SJCRH30 (cell line): Measurements from ENCODE around the gene NCF1. TPM values are rescaled to one million over a fixed set of nuclear protein-coding genes. Genes with fewer than 3 reads are reported as not detected.
"Not testable (repeated sequence)": the region's sequence is repeated elsewhere in the genome, so short reads cannot be mapped to it uniquely, and the experiment has no call there.

Experiments used
- DNase-seq, 2 experiments: peaks; one replicate each; pipeline ENCODE4 v3.0.0-alpha.2; 2015 to 2020
- H3K27ac ChIP-seq: fragments of 250-450 bp; sonication (Bioruptor Pico); 2 replicates; pipeline ENCODE4 v1.5.1; 2020; ENCODE audit warnings: mild to moderate bottlenecking, moderate library complexity
- H3K27me3 ChIP-seq: fragments of 250-450 bp; sonication (Bioruptor Pico); 2 replicates; pipeline ENCODE4 v1.5.1; 2020; ENCODE audit warnings: mild to moderate bottlenecking, moderate library complexity
- H3K36me3 ChIP-seq: fragments of 250-450 bp; sonication (Bioruptor Pico); 2 replicates; pipeline ENCODE4 v1.5.1; 2020; ENCODE audit warnings: mild to moderate bottlenecking, moderate library complexity
- H3K4me1 ChIP-seq: fragments of 250-450 bp; sonication (Bioruptor Pico); 2 replicates; pipeline ENCODE4 v1.5.1; 2020; ENCODE audit warnings: mild to moderate bottlenecking, moderate library complexity
- H3K4me3 ChIP-seq: fragments of 250-450 bp; sonication (Bioruptor Pico); 2 replicates; pipeline ENCODE4 v1.5.1; 2020; ENCODE audit warnings: mild to moderate bottlenecking, moderate library complexity
- H3K9me3 ChIP-seq: fragments of 250-450 bp; sonication (Bioruptor Pico); replicated peaks from 2 replicates; pipeline ENCODE4 v1.5.1; 2020; ENCODE audit warnings: mild to moderate bottlenecking, moderate library complexity
- total RNA-seq: library from RNA; depleted of rRNA; stranded (reverse); fragments of >200 nt; shearing (Covaris generic); gene quantifications from 2 replicates; pipeline ENCODE4 v1.2.3, GENCODE V29; 2014; rRNA removed

Gene NCF1
- total RNA-seq, result not detected in 2 replicates

GRCh38 chr7:74773760-74774750 lies at the start of gene NCF1:
TSS of gene NCF1 (plus strand) at chr7:74774011. CDS start at chr7:74774032, 21 bp downstream.
- H3K4me3 ChIP-seq, H3K9me3 ChIP-seq, H3K27me3 ChIP-seq, H3K36me3 ChIP-seq, H3K4me1 ChIP-seq, DNase-seq, H3K27ac ChIP-seq: not testable (repeated sequence)

- Histone ChIP-seq H3K9me3 (no peaks in the 10 kb centered on the region), H3K27me3 (no peaks in the 10 kb centered on the region), H3K4me3 (no peak overlapping the region), H3K27ac (no peak overlapping the region), H3K4me1 (0 out of 2 replicates have a peak, but pooled peaks cover 6% of the 10 kb centered on the region), H3K36me3 (peaks cover 37% of the 10 kb centered on the region)
- peak in 1 of 2 experiments; percentile 21 for DNase-seq
These were observed 48.0 kb upstream of the NCF1 start for GRCh38 chr7:74725840-74726239.

- H3K36me3 ChIP-seq, result peaks cover 30% of the 10 kb centered on the region
- no peak overlapping the region for H3K4me3 ChIP-seq
- DNase-seq, result no peak
- 0 out of 2 replicates have a peak, but pooled peaks cover 6% of the 10 kb centered on the region for H3K4me1 ChIP-seq
- H3K27ac ChIP-seq, result no peak overlapping the region
- no peaks in the 10 kb centered on the region for H3K27me3 ChIP-seq
- H3K9me3 ChIP-seq, result no peaks in the 10 kb centered on the region
These were observed 47.3 kb upstream of the NCF1 start for GRCh38 chr7:74726309-74727101.

- not testable (repeated sequence) for H3K27ac ChIP-seq, H3K4me3 ChIP-seq, H3K27me3 ChIP-seq, H3K9me3 ChIP-seq, H3K4me1 ChIP-seq, DNase-seq
- peaks cover 20% of the 10 kb centered on the region for H3K36me3 ChIP-seq
These were observed 45.1 kb upstream of the NCF1 start for GRCh38 chr7:74728686-74729085.

DNA sequence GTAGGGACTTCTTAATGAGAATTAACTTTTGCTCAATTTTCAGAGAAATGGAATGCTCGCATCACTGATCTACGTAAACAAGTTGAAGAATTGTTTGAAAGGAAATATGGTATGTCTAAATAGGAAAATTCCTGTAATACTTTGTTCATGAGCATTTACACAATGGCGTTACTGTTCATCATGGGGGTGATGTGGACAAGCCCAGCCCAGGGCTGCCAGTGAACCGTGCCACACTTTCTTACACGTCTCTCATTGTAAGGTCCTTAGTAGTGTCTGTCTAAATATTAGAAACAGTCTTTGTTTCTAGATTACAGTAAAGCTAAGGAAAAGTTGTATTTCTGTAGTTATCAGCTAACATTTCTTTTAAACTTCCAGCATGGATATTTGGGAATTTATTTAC lies 43.6 kb upstream of the NCF1 start:
- not testable (repeated sequence) for H3K27me3 ChIP-seq, H3K4me1 ChIP-seq, DNase-seq, H3K4me3 ChIP-seq, H3K9me3 ChIP-seq, H3K27ac ChIP-seq, H3K36me3 ChIP-seq

DNA sequence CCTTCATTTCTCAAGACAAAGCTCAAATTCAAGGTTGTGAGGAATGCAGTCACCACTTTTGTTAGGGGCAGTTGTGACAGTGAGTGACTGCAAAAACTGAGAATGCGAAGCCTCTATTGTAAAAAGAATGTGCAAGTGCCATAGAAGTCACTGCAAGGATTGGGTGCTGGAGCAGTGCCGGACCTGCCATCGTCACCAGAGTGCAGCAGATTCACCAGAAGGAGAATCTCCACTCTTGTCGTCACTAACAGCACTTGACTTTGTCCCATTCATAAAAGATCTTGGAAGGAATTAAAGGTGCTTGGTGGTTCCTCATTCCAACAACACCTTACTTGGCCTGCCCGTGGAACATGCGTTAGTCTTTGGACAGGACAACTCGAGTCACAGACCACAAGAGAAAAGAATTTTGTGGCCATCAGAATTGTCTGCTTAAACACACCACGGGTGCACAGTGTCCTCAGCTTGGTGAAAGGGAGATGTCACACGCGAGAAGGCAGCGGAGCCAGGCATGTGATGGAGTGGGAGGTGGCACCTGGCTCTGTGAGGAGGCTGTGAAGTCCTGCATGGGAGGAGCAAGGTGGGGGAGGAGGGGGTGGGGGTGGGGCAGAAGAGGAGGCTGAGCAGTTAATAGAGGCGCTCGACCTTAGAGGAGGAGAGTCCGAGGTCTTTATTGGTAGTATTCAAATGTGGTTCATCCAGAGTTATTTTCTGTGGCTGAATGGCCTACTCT lies 33.7 kb upstream of the NCF1 start:
- not testable (repeated sequence) for DNase-seq

DNA sequence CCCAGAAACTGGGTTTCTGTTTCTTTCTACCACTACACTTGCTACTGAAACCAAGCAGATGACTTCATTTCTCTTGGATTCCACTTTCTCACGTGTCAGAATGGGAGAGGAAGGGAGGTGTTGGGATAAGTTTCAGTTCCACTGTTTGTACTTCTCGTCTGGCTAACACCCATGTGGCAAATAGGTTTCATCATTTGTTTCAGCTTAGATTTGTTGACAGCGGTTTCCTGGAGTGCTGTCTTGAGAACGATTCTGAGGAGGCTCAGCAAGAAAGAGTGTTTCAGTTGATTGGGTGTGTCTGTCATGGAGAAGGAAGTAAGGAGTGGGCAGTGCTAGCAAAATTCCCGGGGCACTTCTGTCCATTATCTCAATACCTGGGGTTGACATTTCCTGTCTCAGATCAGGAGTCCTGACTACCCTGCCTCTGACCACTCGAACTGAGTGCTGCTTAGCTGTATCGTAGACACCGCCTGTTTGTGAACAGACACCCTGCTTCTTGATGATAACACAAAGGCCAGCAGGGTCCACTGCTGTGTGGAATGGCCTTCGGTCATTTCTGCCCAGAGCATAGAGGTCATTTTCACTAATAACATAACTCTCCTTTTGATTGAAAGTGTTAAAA lies 29.8 kb upstream of the NCF1 start:
- H3K4me3 ChIP-seq, H3K36me3 ChIP-seq, H3K4me1 ChIP-seq, DNase-seq, H3K9me3 ChIP-seq, H3K27ac ChIP-seq, H3K27me3 ChIP-seq: not testable (repeated sequence)

More for the DNA sequence above, 33.7 kb upstream of the NCF1 start:
- H3K27me3 ChIP-seq, H3K4me3 ChIP-seq, H3K27ac ChIP-seq, H3K9me3 ChIP-seq, H3K36me3 ChIP-seq, H3K4me1 ChIP-seq: not testable (repeated sequence)

- not testable (repeated sequence) for DNase-seq, H3K4me3 ChIP-seq, H3K27ac ChIP-seq, H3K27me3 ChIP-seq, H3K9me3 ChIP-seq, H3K4me1 ChIP-seq, H3K36me3 ChIP-seq
These were observed 19.8 kb upstream of the NCF1 start for GRCh38 chr7:74753921-74754482.

GRCh38 chr7:74756673-74757072 lies 17.1 kb upstream of the NCF1 start:
- H3K4me3 ChIP-seq, H3K27ac ChIP-seq, DNase-seq, H3K4me1 ChIP-seq, H3K9me3 ChIP-seq, H3K27me3 ChIP-seq, H3K36me3 ChIP-seq: not testable (repeated sequence)

GRCh38 chr7:74758268-74758667 lies 15.5 kb upstream of the NCF1 start:
- H3K36me3 ChIP-seq, H3K27ac ChIP-seq, DNase-seq, H3K4me1 ChIP-seq, H3K27me3 ChIP-seq, H3K9me3 ChIP-seq, H3K4me3 ChIP-seq: not testable (repeated sequence)

DNA sequence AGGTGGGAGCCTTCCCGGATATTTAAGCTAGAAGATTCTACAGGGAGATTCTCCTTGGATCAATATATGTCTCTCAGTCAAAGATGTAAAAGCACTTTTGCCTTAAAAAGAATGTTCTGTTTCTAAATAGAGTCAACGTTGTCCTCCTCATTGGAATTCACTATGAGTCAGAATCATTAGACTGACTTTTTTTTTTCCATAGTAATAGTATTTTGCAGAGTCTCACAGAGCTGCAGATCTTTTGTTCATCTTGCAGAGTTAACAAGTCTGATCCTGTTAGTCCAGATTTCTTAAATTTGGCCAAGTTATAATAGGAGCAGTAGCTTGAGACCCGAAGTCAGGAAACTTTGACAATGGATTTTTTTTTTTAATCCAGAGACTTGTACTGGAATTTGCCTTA lies 14.8 kb upstream of the NCF1 start:
- not testable (repeated sequence) for H3K4me3 ChIP-seq, H3K9me3 ChIP-seq, H3K27me3 ChIP-seq, H3K36me3 ChIP-seq, H3K27ac ChIP-seq, H3K4me1 ChIP-seq, DNase-seq

GRCh38 chr7:74765205-74765918 lies 8.4 kb upstream of the NCF1 start:
- H3K4me1 ChIP-seq, DNase-seq, H3K27me3 ChIP-seq, H3K27ac ChIP-seq, H3K4me3 ChIP-seq, H3K36me3 ChIP-seq, H3K9me3 ChIP-seq: not testable (repeated sequence)

DNA sequence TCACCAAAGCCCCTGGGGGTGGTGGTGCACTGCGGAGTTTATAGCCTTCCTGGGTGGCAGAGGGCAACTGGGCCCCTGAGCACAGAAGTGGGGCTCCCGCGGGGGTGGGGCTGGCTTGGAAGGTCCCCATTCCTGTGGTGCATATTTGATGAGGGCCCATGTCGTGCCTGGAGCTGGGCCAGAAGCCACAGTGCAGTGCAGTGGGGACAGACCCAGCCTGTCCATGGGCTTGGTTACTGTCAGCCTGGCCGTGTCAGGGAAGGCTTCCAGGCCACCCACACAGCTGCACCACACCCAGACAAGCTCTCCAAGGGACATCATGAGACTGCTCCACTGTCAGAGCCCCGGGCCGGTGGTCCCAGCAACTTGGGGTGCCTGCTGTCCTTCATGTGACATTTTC lies 7.3 kb upstream of the NCF1 start:
- DNase-seq, H3K27ac ChIP-seq, H3K9me3 ChIP-seq, H3K4me1 ChIP-seq, H3K36me3 ChIP-seq, H3K4me3 ChIP-seq, H3K27me3 ChIP-seq: not testable (repeated sequence)

DNA sequence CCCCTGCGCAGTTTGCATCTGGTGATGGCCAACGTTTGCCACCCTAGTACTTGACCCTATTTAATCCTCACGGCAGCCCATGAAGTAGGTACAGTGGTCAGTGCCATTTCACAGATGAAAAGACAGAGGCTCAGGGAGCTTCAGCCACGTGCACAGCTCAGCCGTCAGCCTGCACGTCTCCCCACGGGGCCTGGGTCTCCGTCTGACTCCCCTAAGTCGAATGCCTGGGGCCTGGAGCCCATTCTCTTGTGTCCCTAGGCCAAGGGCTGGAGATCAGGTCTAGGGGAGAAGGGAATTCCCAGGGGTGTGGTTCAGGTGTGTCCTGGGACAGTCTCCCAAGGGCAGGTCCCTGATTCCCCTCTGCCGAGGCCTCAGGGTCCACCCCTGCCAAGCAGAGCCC lies 6.8 kb upstream of the NCF1 start:
- not testable (repeated sequence) for H3K27ac ChIP-seq, H3K4me3 ChIP-seq, H3K36me3 ChIP-seq, H3K4me1 ChIP-seq, H3K27me3 ChIP-seq, H3K9me3 ChIP-seq
- DNase-seq, result peak in 1 of 2 experiments; percentile 2
